ENCODE data around the gene PRPSAP2. TPM values are rescaled to one million over a fixed set of nuclear protein-coding genes. Genes with fewer than 3 reads are reported as not detected.

Gene PRPSAP2
- total RNA-seq, 6 donors from 2014 or later = 16.6 to 39.8 (median 29.2) TPM

GRCh38 chr17:18971801-18972200 lies 113.9 kb downstream of the PRPSAP2 start:
- DNase-seq = no peak
- peaks cover 0 to 22% (median 16%) of the 10 kb centered on the region in 4 donors for H3K4me1 ChIP-seq
- H3K27ac ChIP-seq = no peak overlapping the region
- no peaks in the 10 kb centered on the region for H3K9me3 ChIP-seq
- H3K4me3 ChIP-seq = no peak overlapping the region
- no peak for ATAC-seq (ENCODE audit: low FRiP score in 2 of 2)
- peaks cover 0 to 2% (median 1%) of the 10 kb centered on the region in 4 donors for H3K36me3 ChIP-seq
- 98 to 99% methylated on average over 6 to 7 of the region's 7 CpGs for WGBS, 2 donors
- no peaks in the 10 kb centered on the region for H3K27me3 ChIP-seq
- TF ChIP-seq CTCF (IDR thresholded peaks at IDR 0.05) = no peak
- TF ChIP-seq POLR2AphosphoS5 (IDR thresholded peaks at IDR 0.05) = no peak
- TF ChIP-seq POLR2A (IDR thresholded peaks at IDR 0.05) = no peak
- no peak for TF ChIP-seq EP300 (IDR thresholded peaks at IDR 0.05)

GRCh38 chr17:18974407-18975149 lies 116.6 kb downstream of the PRPSAP2 start:
- no peak overlapping the region for H3K27ac ChIP-seq
- WGBS, 2 donors = 80 to 86% methylated on average over 7 to 10 of the region's 10 CpGs
- no peak for ATAC-seq (ENCODE audit: low FRiP score in 2 of 2)
- peaks cover 0 to 26% (median 12%) of the 10 kb centered on the region in 4 donors for H3K36me3 ChIP-seq
- no peak for DNase-seq
- H3K9me3 ChIP-seq = no peaks in the 10 kb centered on the region
- no peak for TF ChIP-seq POLR2AphosphoS5 (IDR thresholded peaks at IDR 0.05)
- no peak for TF ChIP-seq CTCF (IDR thresholded peaks at IDR 0.05)
- no peak for TF ChIP-seq EP300 (IDR thresholded peaks at IDR 0.05)
- TF ChIP-seq POLR2A (IDR thresholded peaks at IDR 0.05) = no peak
- H3K4me1 ChIP-seq = peaks cover 0 to 2% (median under 1%) of the 10 kb centered on the region in 4 donors
- no peak overlapping the region for H3K4me3 ChIP-seq
- H3K27me3 ChIP-seq = no peaks in the 10 kb centered on the region

- H3K4me3 ChIP-seq = no peak overlapping the region
- no peaks in the 10 kb centered on the region for H3K4me1 ChIP-seq
- no peak for TF ChIP-seq POLR2AphosphoS5 (IDR thresholded peaks at IDR 0.05)
- TF ChIP-seq EP300 (IDR thresholded peaks at IDR 0.05) = no peak
- no peak for TF ChIP-seq CTCF (IDR thresholded peaks at IDR 0.05)
- no peak for TF ChIP-seq POLR2A (IDR thresholded peaks at IDR 0.05)
- no peak overlapping the region for H3K27ac ChIP-seq
- peaks cover 0 to 26% (median 12%) of the 10 kb centered on the region in 4 donors for H3K36me3 ChIP-seq
- no peaks in the 10 kb centered on the region for H3K9me3 ChIP-seq
- WGBS, 2 donors = 89 to 91% methylated on average over 13 of the region's 13 CpGs
- no peaks in the 10 kb centered on the region for H3K27me3 ChIP-seq
- ATAC-seq (ENCODE audit: low FRiP score in 2 of 2) (no peak), DNase-seq (no peak)
Measured at GRCh38 chr17:18975597-18975996, 117.7 kb downstream of the PRPSAP2 start.

GRCh38 chr17:18976201-18976600 lies 118.3 kb downstream of the PRPSAP2 start:
- Histone ChIP-seq H3K4me1 (no peaks in the 10 kb centered on the region), H3K36me3 (peaks cover 0 to 26% (median 11%) of the 10 kb centered on the region in 4 donors), H3K27ac (no peak overlapping the region), H3K4me3 (no peak overlapping the region), H3K9me3 (no peaks in the 10 kb centered on the region), H3K27me3 (no peaks in the 10 kb centered on the region)
- TF ChIP-seq POLR2AphosphoS5 (IDR thresholded peaks at IDR 0.05) (no peak), POLR2A (IDR thresholded peaks at IDR 0.05) (no peak), CTCF (IDR thresholded peaks at IDR 0.05) (no peak), EP300 (IDR thresholded peaks at IDR 0.05) (no peak)
- 71 to 93% methylated on average over 4 of the region's 4 CpGs for WGBS, 2 donors
- no peak for DNase-seq
- ATAC-seq (ENCODE audit: low FRiP score in 2 of 2) = no peak

GRCh38 chr17:18977021-18977420 lies 119.1 kb downstream of the PRPSAP2 start:
- ATAC-seq (ENCODE audit: low FRiP score in 2 of 2) = no peak
- DNase-seq = no peak
- peaks cover 0 to 26% (median 11%) of the 10 kb centered on the region in 4 donors for H3K36me3 ChIP-seq
- H3K9me3 ChIP-seq = no peaks in the 10 kb centered on the region
- H3K27me3 ChIP-seq = no peaks in the 10 kb centered on the region
- H3K4me1 ChIP-seq = no peaks in the 10 kb centered on the region
- H3K4me3 ChIP-seq = no peak overlapping the region
- no peak for TF ChIP-seq EP300 (IDR thresholded peaks at IDR 0.05)
- TF ChIP-seq CTCF (IDR thresholded peaks at IDR 0.05) = no peak
- TF ChIP-seq POLR2AphosphoS5 (IDR thresholded peaks at IDR 0.05) = no peak
- no peak for TF ChIP-seq POLR2A (IDR thresholded peaks at IDR 0.05)
- H3K27ac ChIP-seq = no peak overlapping the region
- 90 to 96% methylated on average over 2 to 4 of the region's 4 CpGs for whole genome bisulfite sequencing, 2 donors

All from upper lobe of left lung (tissue), 6 donors.